DMS79 treated with DMSO at 0.1 percent for 48 hours (cell line): ENCODE measurements around the gene MFSD11.
A peak's percentile ranks its signal among the peaks of the same experiment; 100 is the strongest.
"Not testable (repeated sequence)": the region's sequence is repeated elsewhere in the genome, so short reads cannot be mapped to it uniquely, and the experiment has no call there.

Experiments
- DNase-seq: peaks from one replicate; lab custom pipeline; 2025; lab: John Stamatoyannopoulos, UW

Gene MFSD11

GRCh38 chr17:76709077-76709950 is 28.6 kb upstream of the MFSD11 start:
- peak; percentile 69 for DNase-seq

GRCh38 chr17:76709951-76710862 is 27.7 kb upstream of the MFSD11 start:
- DNase-seq = not testable (repeated sequence)

GRCh38 chr17:76710863-76711611 is 26.9 kb upstream of the MFSD11 start, which contains the start of gene MXRA7:
Gene MXRA7, minus strand, starts transcription at chr17:76710965. Its CDS starts 19 bp downstream, at chr17:76710946.
- no peak for DNase-seq

GRCh38 chr17:76712321-76712720 is 25.6 kb upstream of the MFSD11 start:
- not testable (repeated sequence) for DNase-seq

- DNase-seq = no peak
Observed at GRCh38 chr17:76713765-76714164, 24.2 kb upstream of the MFSD11 start.

- DNase-seq = no peak
Observed at GRCh38 chr17:76714336-76714735, 23.6 kb upstream of the MFSD11 start.

GRCh38 chr17:76714822-76715495 is 23.0 kb upstream of the MFSD11 start:
- DNase-seq = no peak

GRCh38 chr17:76715496-76715830 is 22.5 kb upstream of the MFSD11 start:
- no peak for DNase-seq

- DNase-seq = peak; percentile 77
Observed at GRCh38 chr17:76716146-76716838, 21.6 kb upstream of the MFSD11 start.

- no peak for DNase-seq
Observed at GRCh38 chr17:76716839-76717215, 21.1 kb upstream of the MFSD11 start.

- no peak for DNase-seq
Observed at GRCh38 chr17:76718516-76718915, 19.4 kb upstream of the MFSD11 start.

GRCh38 chr17:76720211-76720610 is 17.7 kb upstream of the MFSD11 start:
- no peak for DNase-seq

- no peak for DNase-seq
Observed at GRCh38 chr17:76720941-76721340, 17.0 kb upstream of the MFSD11 start.

- no peak for DNase-seq
Observed at GRCh38 chr17:76721463-76721862, 16.5 kb upstream of the MFSD11 start.

GRCh38 chr17:76722279-76722678 is 15.6 kb upstream of the MFSD11 start:
- DNase-seq = no peak

GRCh38 chr17:76722977-76723376 is 14.9 kb upstream of the MFSD11 start:
- not testable (repeated sequence) for DNase-seq

GRCh38 chr17:76723812-76724211 is 14.1 kb upstream of the MFSD11 start:
- no peak for DNase-seq

- DNase-seq = no peak
Observed at GRCh38 chr17:76725580-76726230, 12.2 kb upstream of the MFSD11 start.

GRCh38 chr17:76726231-76726775 is 11.6 kb upstream of the MFSD11 start, which contains the start of gene JMJD6:
Gene JMJD6, minus strand, starts transcription at chr17:76726606. Its CDS starts 131 bp downstream, at chr17:76726475.
- DNase-seq = peak; percentile 88
